Fibroblast of mammary gland (primary cell): ENCODE results near the gene NCOR2.

Experiments
- DNase-seq: peaks from one replicate; pipeline ENCODE4 v3.0.0-alpha.2; 2010; ENCODE audit warnings: low read depth
- H3K4me3 ChIP-seq: 2 replicates; pipeline ENCODE4 v1.5.1; 2011; ENCODE audit warnings: low read depth, mild to moderate bottlenecking, low read length, moderate library complexity; ENCODE audit not compliant: control insufficient read depth
- CTCF ChIP-seq: conservative IDR thresholded peaks from 2 replicates; pipeline ENCODE4 v1.5.1; 2011; ENCODE audit warnings: low read depth, low read length, inconsistent platforms; ENCODE audit not compliant: control insufficient read depth, insufficient read depth

NCOR2 gene

GRCh38 chr12:124555168-124556073, 12.0 kb downstream of the NCOR2 start:
- no peak overlapping the region for H3K4me3 ChIP-seq
- no peak for TF ChIP-seq CTCF
- DNase-seq, result no peak

- no peak for DNase-seq
Measured at GRCh38 chr12:124554429-124555029, 12.9 kb downstream of the NCOR2 start.

GRCh38 chr12:124553862-124554428, 13.5 kb downstream of the NCOR2 start:
- TF ChIP-seq CTCF, result no peak
- H3K4me3 ChIP-seq, result no peak overlapping the region

More at GRCh38 chr12:124554429-124555029, 12.9 kb downstream of the NCOR2 start:
- no peak for TF ChIP-seq CTCF
- no peak overlapping the region for H3K4me3 ChIP-seq

GRCh38 chr12:124551268-124552144, 15.9 kb downstream of the NCOR2 start:
- no peak overlapping the region for H3K4me3 ChIP-seq
- no peak for DNase-seq
- TF ChIP-seq CTCF, result no peak

More at GRCh38 chr12:124553862-124554428, 13.5 kb downstream of the NCOR2 start:
- no peak for DNase-seq

GRCh38 chr12:124550123-124551089, 17.0 kb downstream of the NCOR2 start:
- H3K4me3 ChIP-seq, result no peak overlapping the region
- no peak for TF ChIP-seq CTCF
- no peak for DNase-seq

- no peak for DNase-seq
- TF ChIP-seq CTCF, result no peak
- no peak overlapping the region for H3K4me3 ChIP-seq
Measured at GRCh38 chr12:124549629-124550028, 17.8 kb downstream of the NCOR2 start.
